ENCODE results near the gene KLRF2.

KLRF2 gene

GRCh38 chr12:9940375-9940774, 59.1 kb downstream of the KLRF2 start:
- peak in 2 of 6 experiments; percentile 2 to 20 for DNase-seq

GRCh38 chr12:9941838-9942237, 60.5 kb downstream of the KLRF2 start:
- no peak for DNase-seq

- DNase-seq, result peak in 1 of 6 experiments; percentile 65
Measured at GRCh38 chr12:9943240-9943639, 62.0 kb downstream of the KLRF2 start.

- DNase-seq, result no peak
Measured at GRCh38 chr12:9944391-9944790, 63.1 kb downstream of the KLRF2 start.

Measured in stimulated activated naive CD4-positive, alpha-beta T cell (primary cell).